NB4 (cell line): ENCODE results near the gene BCAS3.
A peak's percentile ranks its signal among the peaks of the same experiment; 100 is the strongest.

Experiments
- DNase-seq: peaks from one replicate; pipeline ENCODE4 v3.0.0; 2010; ENCODE audit warnings: low read depth
- H3K4me3 ChIP-seq: one replicate; pipeline ENCODE4 v1.5.1; 2011; ENCODE audit warnings: mild to moderate bottlenecking, low read depth, low read length, moderate library complexity
- CTCF ChIP-seq: IDR thresholded peaks from one replicate; pipeline ENCODE4 v1.5.1; 2012; ENCODE audit warnings: low read depth, low read length
- MAX ChIP-seq: IDR thresholded peaks from 2 replicates; pipeline ENCODE4 v1.6.1; 2011; ENCODE audit warnings: low read depth, low read length
- MYC ChIP-seq: IDR thresholded peaks from 2 replicates; pipeline ENCODE4 v1.6.1; 2011; ENCODE audit warnings: low read depth, low read length
- POLR2A ChIP-seq: IDR thresholded peaks from 2 replicates; pipeline ENCODE4 v1.6.1; 2011; ENCODE audit warnings: mild to moderate bottlenecking; ENCODE audit not compliant: insufficient read length; ENCODE audit errors: extremely low read depth

Gene BCAS3

GRCh38 chr17:61265397-61265796 is 587.7 kb downstream of the BCAS3 start:
- no peak overlapping the region for H3K4me3 ChIP-seq

GRCh38 chr17:61267847-61268246 is 590.2 kb downstream of the BCAS3 start:
- H3K4me3 ChIP-seq, result no peak overlapping the region
- TF ChIP-seq MYC (no peak), POLR2A (no peak), MAX (no peak), CTCF (no peak)
- DNase-seq, result no peak

More at GRCh38 chr17:61265397-61265796, 587.7 kb downstream of the BCAS3 start:
- no peak for TF ChIP-seq CTCF
- TF ChIP-seq MAX, result no peak
- TF ChIP-seq MYC, result no peak
- no peak for TF ChIP-seq POLR2A
- DNase-seq, result no peak

- TF ChIP-seq CTCF (no peak), MAX (no peak), POLR2A (no peak), MYC (no peak)
- DNase-seq, result no peak
- no peak overlapping the region for H3K4me3 ChIP-seq
Measured at GRCh38 chr17:61275395-61275794, 597.7 kb downstream of the BCAS3 start.

- H3K4me3 ChIP-seq, result no peak overlapping the region
- TF ChIP-seq MYC, result no peak
- TF ChIP-seq POLR2A, result no peak
- no peak for TF ChIP-seq CTCF
- no peak for TF ChIP-seq MAX
- no peak for DNase-seq
Measured at GRCh38 chr17:61276806-61277205, 599.2 kb downstream of the BCAS3 start.

GRCh38 chr17:61279476-61280145 is 602.0 kb downstream of the BCAS3 start:
- TF ChIP-seq MAX, result no peak
- TF ChIP-seq CTCF, result no peak
- TF ChIP-seq POLR2A, result no peak
- no peak for TF ChIP-seq MYC
- no peak overlapping the region for H3K4me3 ChIP-seq
- peak; percentile 26 for DNase-seq

GRCh38 chr17:61280338-61280737 is 602.7 kb downstream of the BCAS3 start:
- TF ChIP-seq POLR2A (no peak), MAX (no peak), MYC (no peak), CTCF (no peak)
- no peak for DNase-seq

More at GRCh38 chr17:61280338-61280737, 602.7 kb downstream of the BCAS3 start:
- H3K4me3 ChIP-seq, result no peak overlapping the region
